Measurements from ENCODE around the gene CDIPT.
A peak's percentile ranks its signal among the peaks of the same experiment; 100 is the strongest.

CDIPT gene

DNA sequence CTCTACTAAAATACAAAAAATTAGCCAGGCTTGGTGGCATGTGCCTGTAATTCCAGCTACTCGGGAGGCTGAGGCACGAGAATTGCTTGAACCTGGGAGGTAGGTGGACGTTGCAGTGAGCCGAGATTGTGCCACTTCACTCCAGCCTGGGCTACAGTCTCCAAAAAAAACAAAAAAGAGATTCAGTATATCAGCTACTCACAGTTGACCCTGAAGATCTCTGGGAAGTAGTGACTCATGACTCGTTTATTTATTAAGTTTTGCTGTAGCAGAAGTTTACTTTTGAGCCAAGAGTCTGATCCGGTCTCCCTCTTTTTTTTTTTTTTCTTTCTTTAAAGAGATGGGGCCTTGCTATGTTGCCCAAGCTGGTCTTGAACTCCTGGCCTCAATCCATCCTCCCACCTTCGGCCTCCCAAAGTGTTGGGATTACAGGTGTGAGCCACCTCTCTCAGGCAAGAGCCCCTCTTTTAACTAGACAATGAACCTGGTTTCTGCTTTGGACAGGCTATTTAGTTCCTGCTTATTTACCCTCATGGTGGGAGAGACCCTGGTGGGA, 38.4 kb downstream of the CDIPT start:
- no peak for TF ChIP-seq TAF1 (IDR thresholded peaks at IDR 0.05; ENCODE audit: low read depth)
- TF ChIP-seq YY1 (IDR thresholded peaks at IDR 0.05; ENCODE audit: low read depth): no peak
- no peak for TF ChIP-seq CREB1 (IDR thresholded peaks at IDR 0.05; ENCODE audit: low read depth)
- TF ChIP-seq TCF12 (IDR thresholded peaks at IDR 0.05; ENCODE audit: low read depth): no peak
- TF ChIP-seq, protein P1, sequence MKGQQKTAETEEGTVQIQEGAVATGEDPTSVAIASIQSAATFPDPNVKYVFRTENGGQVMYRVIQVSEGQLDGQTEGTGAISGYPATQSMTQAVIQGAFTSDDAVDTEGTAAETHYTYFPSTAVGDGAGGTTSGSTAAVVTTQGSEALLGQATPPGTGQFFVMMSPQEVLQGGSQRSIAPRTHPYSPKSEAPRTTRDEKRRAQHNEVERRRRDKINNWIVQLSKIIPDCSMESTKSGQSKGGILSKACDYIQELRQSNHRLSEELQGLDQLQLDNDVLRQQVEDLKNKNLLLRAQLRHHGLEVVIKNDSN (IDR thresholded peaks at IDR 0.05): no peak
- no peak for TF ChIP-seq EP300 (IDR thresholded peaks at IDR 0.05; ENCODE audit: borderline replicate concordance)
- TF ChIP-seq FOXM1 (IDR thresholded peaks at IDR 0.05; ENCODE audit: borderline replicate concordance, low read depth): no peak
- no peak for TF ChIP-seq NFIC (IDR thresholded peaks at IDR 0.05)
- TF ChIP-seq RAD21 (IDR thresholded peaks at IDR 0.05; ENCODE audit: low read depth): no peak
- no peak for TF ChIP-seq CEBPB (IDR thresholded peaks at IDR 0.05)
- TF ChIP-seq, protein P2, sequence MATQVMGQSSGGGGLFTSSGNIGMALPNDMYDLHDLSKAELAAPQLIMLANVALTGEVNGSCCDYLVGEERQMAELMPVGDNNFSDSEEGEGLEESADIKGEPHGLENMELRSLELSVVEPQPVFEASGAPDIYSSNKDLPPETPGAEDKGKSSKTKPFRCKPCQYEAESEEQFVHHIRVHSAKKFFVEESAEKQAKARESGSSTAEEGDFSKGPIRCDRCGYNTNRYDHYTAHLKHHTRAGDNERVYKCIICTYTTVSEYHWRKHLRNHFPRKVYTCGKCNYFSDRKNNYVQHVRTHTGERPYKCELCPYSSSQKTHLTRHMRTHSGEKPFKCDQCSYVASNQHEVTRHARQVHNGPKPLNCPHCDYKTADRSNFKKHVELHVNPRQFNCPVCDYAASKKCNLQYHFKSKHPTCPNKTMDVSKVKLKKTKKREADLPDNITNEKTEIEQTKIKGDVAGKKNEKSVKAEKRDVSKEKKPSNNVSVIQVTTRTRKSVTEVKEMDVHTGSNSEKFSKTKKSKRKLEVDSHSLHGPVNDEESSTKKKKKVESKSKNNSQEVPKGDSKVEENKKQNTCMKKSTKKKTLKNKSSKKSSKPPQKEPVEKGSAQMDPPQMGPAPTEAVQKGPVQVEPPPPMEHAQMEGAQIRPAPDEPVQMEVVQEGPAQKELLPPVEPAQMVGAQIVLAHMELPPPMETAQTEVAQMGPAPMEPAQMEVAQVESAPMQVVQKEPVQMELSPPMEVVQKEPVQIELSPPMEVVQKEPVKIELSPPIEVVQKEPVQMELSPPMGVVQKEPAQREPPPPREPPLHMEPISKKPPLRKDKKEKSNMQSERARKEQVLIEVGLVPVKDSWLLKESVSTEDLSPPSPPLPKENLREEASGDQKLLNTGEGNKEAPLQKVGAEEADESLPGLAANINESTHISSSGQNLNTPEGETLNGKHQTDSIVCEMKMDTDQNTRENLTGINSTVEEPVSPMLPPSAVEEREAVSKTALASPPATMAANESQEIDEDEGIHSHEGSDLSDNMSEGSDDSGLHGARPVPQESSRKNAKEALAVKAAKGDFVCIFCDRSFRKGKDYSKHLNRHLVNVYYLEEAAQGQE (IDR thresholded peaks at IDR 0.05; ENCODE audit: low read depth): no peak
- TF ChIP-seq ZBTB7A (IDR thresholded peaks at IDR 0.05; ENCODE audit: low read depth): no peak
- no peak for TF ChIP-seq EGR1 (IDR thresholded peaks at IDR 0.05)
- TF ChIP-seq, protein P3, sequence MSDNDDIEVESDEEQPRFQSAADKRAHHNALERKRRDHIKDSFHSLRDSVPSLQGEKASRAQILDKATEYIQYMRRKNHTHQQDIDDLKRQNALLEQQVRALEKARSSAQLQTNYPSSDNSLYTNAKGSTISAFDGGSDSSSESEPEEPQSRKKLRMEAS (IDR thresholded peaks at IDR 0.05): no peak
- TF ChIP-seq TEAD4 (IDR thresholded peaks at IDR 0.05): no peak

DNA sequence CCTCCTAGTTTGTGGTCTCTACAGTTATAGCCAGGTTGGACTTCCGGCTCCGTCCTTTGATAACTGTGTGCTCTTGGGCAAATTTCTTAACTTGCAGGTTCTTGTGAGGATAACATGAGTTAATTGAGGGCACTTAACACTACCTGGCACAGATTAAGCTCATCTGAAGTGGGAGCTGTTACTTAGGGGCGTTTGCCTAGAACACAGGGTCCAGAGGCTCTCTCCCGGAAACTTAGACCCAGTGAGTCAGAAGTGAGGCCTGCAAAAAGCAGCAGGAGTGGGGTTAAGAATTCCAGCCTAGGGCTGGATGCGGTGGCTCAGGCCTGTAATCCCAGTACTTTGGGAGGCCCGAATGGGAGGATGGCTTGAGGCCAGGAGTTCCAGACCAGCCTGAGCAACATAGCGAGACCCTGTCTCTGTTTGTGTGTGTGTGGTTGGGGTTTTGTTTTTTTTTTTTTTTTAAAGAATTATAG, 41.3 kb downstream of the CDIPT start:
- no peak for TF ChIP-seq TAF1 (IDR thresholded peaks at IDR 0.05; ENCODE audit: low read depth)
- TF ChIP-seq, protein P2 (IDR thresholded peaks at IDR 0.05; ENCODE audit: low read depth): no peak
- no peak for TF ChIP-seq YY1 (IDR thresholded peaks at IDR 0.05; ENCODE audit: low read depth)
- no peak for TF ChIP-seq EGR1 (IDR thresholded peaks at IDR 0.05)
- TF ChIP-seq TCF12 (IDR thresholded peaks at IDR 0.05; ENCODE audit: low read depth): no peak
- TF ChIP-seq TEAD4 (IDR thresholded peaks at IDR 0.05): no peak
- TF ChIP-seq RAD21 (IDR thresholded peaks at IDR 0.05; ENCODE audit: low read depth): no peak
- no peak for TF ChIP-seq NFIC (IDR thresholded peaks at IDR 0.05)
- TF ChIP-seq CEBPB (IDR thresholded peaks at IDR 0.05): no peak
- TF ChIP-seq, protein P1 (IDR thresholded peaks at IDR 0.05): no peak
- TF ChIP-seq, protein P3 (IDR thresholded peaks at IDR 0.05): no peak
- no peak for TF ChIP-seq EP300 (IDR thresholded peaks at IDR 0.05; ENCODE audit: borderline replicate concordance)
- no peak for TF ChIP-seq FOXM1 (IDR thresholded peaks at IDR 0.05; ENCODE audit: borderline replicate concordance, low read depth)
- no peak for TF ChIP-seq ZBTB7A (IDR thresholded peaks at IDR 0.05; ENCODE audit: low read depth)
- TF ChIP-seq CREB1 (IDR thresholded peaks at IDR 0.05; ENCODE audit: low read depth): no peak

DNA sequence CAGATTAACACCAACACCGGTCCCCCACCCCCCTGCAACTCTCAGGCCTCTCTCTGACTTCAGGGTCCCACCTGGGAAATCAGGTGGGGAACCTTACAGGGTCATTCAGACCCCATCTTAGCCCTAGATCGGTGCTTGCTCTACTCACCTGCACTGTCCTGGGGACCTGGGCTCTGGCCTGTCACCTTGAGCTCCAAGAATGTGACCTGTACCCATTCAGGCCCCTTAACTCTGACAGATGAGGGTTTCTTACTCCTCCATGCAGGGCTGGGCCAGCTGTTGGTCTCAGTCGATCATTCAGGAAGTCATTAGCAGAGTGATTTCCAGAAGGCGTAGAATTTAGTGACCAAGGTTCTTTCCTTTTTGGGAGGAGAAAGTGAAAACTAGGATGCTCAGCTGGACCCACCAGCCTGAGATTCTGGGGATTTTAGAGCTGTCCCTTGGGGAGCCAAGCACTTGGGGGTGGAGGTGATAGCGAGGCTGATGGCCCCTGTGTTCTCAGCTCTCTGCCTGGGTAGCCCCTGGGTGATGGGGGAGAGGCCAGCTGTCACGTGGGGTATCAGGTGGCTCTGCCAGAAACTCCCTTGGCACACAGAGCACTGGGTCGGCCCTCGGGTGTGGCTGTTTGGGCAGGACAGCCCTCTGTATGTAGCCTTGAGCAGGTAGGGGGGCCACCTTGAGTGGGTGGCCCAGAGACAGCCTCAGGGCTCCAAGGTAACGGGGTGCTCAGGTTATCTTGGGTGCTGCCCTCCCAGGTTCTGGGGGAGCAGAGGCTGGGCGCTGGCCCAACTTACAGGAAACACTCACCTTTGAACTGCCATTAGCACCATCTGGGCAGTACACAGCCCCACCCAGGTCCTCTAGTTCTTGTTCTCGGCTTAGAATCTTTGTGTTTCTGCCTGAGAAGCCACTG, 42.0 kb downstream of the CDIPT start:
- TF ChIP-seq, protein P1 (IDR thresholded peaks at IDR 0.05): peak; percentile 72
- TF ChIP-seq ZBTB7A (IDR thresholded peaks at IDR 0.05; ENCODE audit: low read depth): no peak
- no peak for TF ChIP-seq TEAD4 (IDR thresholded peaks at IDR 0.05)
- TF ChIP-seq NFIC (IDR thresholded peaks at IDR 0.05): no peak
- no peak for TF ChIP-seq TAF1 (IDR thresholded peaks at IDR 0.05; ENCODE audit: low read depth)
- TF ChIP-seq EGR1 (IDR thresholded peaks at IDR 0.05): no peak
- no peak for TF ChIP-seq CREB1 (IDR thresholded peaks at IDR 0.05; ENCODE audit: low read depth)

DNA sequence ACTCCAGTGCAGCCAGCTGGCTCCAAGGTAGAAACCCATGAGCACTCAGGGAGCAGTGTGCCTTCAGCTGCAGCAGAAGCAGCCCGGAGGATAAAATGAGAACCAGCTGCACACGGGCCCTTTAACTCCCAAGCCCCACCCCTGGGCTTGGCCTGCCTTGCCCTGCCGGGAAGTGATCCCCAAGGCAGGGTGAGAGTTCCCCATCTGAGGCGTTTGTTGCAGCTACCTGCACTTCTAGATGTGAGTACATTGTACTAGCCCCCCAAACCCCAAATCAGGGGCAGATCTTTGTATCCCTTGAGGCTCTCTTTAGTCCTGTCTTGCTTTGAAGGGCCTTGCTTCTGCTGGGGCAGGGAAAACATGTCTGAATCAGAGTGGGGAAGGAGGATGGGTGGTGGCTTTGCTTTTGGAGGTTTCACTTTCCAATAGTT, 42.7 kb downstream of the CDIPT start, which contains the start of gene MVP:
Gene MVP, plus strand, starts transcription at position 192 of the 431 bp plus-strand sequence. CDS start 10,088 bp downstream, outside the sequence.
- TF ChIP-seq EP300 (IDR thresholded peaks at IDR 0.05; ENCODE audit: borderline replicate concordance) (no peak), CREB1 (IDR thresholded peaks at IDR 0.05; ENCODE audit: low read depth) (no peak), ZBTB7A (IDR thresholded peaks at IDR 0.05; ENCODE audit: low read depth) (no peak), CEBPB (IDR thresholded peaks at IDR 0.05) (no peak), TAF1 (IDR thresholded peaks at IDR 0.05; ENCODE audit: low read depth) (no peak)
- TF ChIP-seq, protein P3 (IDR thresholded peaks at IDR 0.05): no peak
- TF ChIP-seq, protein P1 (IDR thresholded peaks at IDR 0.05): no peak

Measured in Ishikawa (cell line).